Nephron progenitor cell (in vitro differentiated cells): ENCODE data around the gene RCAN2.

Experiments
- DNase-seq: peaks from one replicate; pipeline ENCODE4 v3.0.0; 2021
- H3K27ac Mint-ChIP-seq: 2 replicates; pipeline ENCODE4 v1.8.0; 2021; ENCODE audit warnings: mild to moderate bottlenecking, moderate library complexity, mixed read lengths
- H3K27me3 Mint-ChIP-seq: 2 replicates; pipeline ENCODE4 v1.8.0; 2021; ENCODE audit warnings: mild to moderate bottlenecking, low read depth, mixed read lengths; ENCODE audit not compliant: poor library complexity
- H3K36me3 Mint-ChIP-seq: 2 replicates; pipeline ENCODE4 v1.8.0; 2021; ENCODE audit warnings: low read depth, mixed read lengths
- H3K4me1 Mint-ChIP-seq: 2 replicates; pipeline ENCODE4 v1.8.0; 2021; ENCODE audit warnings: mixed read lengths
- H3K4me3 Mint-ChIP-seq: 2 replicates; pipeline ENCODE4 v1.8.0; 2021; ENCODE audit warnings: mild to moderate bottlenecking, moderate library complexity, mixed read lengths
- H3K9me3 Mint-ChIP-seq: 2 replicates; pipeline ENCODE4 v1.8.0; 2021; ENCODE audit warnings: mild to moderate bottlenecking, moderate library complexity, mixed read lengths
- TF ChIP-seq, protein P1 (sequence below): fragments of 200-600 bp; sonication (generic); IDR thresholded peaks from 2 replicates; pipeline ENCODE4 v1.5.0; 2021; ENCODE audit warnings: antibody characterized with exemption

Gene RCAN2

DNA sequence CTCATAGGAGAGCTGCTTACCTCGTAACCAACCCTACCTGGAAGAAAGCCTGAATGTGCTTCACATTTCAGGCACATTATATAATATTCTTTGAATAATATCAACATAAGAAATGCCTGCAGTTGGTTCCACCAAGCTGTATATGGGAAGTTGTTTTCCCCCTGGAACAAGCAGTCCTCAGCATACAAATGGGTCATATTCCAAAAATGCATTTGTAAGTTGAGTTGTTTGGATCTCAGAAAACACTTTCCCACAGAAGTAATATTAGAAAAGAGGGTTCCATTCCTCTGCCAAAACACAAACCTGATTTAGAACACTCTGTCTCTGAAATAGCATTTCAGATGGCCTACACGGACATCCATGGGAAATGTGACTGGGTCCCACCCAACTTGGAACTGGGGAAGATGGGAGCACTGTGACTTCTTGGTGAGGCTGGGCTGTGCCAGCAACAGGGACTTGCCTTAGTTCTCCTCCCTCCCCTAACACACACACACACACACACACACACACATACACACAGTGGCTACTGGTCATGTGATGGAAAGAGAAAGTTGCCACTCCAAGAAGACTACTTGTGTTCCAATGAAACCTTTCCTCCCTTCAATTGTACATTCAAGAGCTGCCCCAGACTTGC is 11.4 kb upstream of the RCAN2 start:
- H3K27ac Mint-ChIP-seq, result no peak overlapping the region
- TF ChIP-seq, protein P1, sequence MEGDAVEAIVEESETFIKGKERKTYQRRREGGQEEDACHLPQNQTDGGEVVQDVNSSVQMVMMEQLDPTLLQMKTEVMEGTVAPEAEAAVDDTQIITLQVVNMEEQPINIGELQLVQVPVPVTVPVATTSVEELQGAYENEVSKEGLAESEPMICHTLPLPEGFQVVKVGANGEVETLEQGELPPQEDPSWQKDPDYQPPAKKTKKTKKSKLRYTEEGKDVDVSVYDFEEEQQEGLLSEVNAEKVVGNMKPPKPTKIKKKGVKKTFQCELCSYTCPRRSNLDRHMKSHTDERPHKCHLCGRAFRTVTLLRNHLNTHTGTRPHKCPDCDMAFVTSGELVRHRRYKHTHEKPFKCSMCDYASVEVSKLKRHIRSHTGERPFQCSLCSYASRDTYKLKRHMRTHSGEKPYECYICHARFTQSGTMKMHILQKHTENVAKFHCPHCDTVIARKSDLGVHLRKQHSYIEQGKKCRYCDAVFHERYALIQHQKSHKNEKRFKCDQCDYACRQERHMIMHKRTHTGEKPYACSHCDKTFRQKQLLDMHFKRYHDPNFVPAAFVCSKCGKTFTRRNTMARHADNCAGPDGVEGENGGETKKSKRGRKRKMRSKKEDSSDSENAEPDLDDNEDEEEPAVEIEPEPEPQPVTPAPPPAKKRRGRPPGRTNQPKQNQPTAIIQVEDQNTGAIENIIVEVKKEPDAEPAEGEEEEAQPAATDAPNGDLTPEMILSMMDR, result no peak
- H3K4me3 Mint-ChIP-seq, result no peak overlapping the region
- H3K9me3 Mint-ChIP-seq, result no peaks in the 10 kb centered on the region
- H3K36me3 Mint-ChIP-seq, result no peaks in the 10 kb centered on the region
- H3K4me1 Mint-ChIP-seq, result no peaks in the 10 kb centered on the region
- no peak for DNase-seq
- peaks cover 11% of the 10 kb centered on the region for H3K27me3 Mint-ChIP-seq

GRCh38 chr6:46501136-46502089 is 10.2 kb upstream of the RCAN2 start:
- Mint-ChIP-seq H3K36me3 (no peaks in the 10 kb centered on the region), H3K9me3 (no peaks in the 10 kb centered on the region), H3K4me3 (no peak overlapping the region), H3K27me3 (peaks cover 11% of the 10 kb centered on the region), H3K27ac (no peak overlapping the region), H3K4me1 (no peaks in the 10 kb centered on the region)
- TF ChIP-seq, protein P1, result no peak
- no peak for DNase-seq

- TF ChIP-seq, protein P1, result no peak
- peaks cover 12% of the 10 kb centered on the region for H3K27me3 Mint-ChIP-seq
- no peak overlapping the region for H3K27ac Mint-ChIP-seq
- no peaks in the 10 kb centered on the region for H3K4me1 Mint-ChIP-seq
- no peaks in the 10 kb centered on the region for H3K36me3 Mint-ChIP-seq
- no peak overlapping the region for H3K4me3 Mint-ChIP-seq
- no peak for DNase-seq
- H3K9me3 Mint-ChIP-seq, result no peaks in the 10 kb centered on the region
Observed at GRCh38 chr6:46500382-46500781, 9.1 kb upstream of the RCAN2 start.

GRCh38 chr6:46491628-46492547 is 639 bp upstream of the RCAN2 start:
- Mint-ChIP-seq H3K27ac (no peak overlapping the region), H3K4me3 (peak overlapping the region; percentile 71), H3K9me3 (no peaks in the 10 kb centered on the region), H3K36me3 (no peaks in the 10 kb centered on the region), H3K4me1 (peaks cover 15% of the 10 kb centered on the region), H3K27me3 (peaks cover 67% of the 10 kb centered on the region)
- DNase-seq, result peak; percentile 57
- TF ChIP-seq, protein P1, result peak; percentile 35

DNA sequence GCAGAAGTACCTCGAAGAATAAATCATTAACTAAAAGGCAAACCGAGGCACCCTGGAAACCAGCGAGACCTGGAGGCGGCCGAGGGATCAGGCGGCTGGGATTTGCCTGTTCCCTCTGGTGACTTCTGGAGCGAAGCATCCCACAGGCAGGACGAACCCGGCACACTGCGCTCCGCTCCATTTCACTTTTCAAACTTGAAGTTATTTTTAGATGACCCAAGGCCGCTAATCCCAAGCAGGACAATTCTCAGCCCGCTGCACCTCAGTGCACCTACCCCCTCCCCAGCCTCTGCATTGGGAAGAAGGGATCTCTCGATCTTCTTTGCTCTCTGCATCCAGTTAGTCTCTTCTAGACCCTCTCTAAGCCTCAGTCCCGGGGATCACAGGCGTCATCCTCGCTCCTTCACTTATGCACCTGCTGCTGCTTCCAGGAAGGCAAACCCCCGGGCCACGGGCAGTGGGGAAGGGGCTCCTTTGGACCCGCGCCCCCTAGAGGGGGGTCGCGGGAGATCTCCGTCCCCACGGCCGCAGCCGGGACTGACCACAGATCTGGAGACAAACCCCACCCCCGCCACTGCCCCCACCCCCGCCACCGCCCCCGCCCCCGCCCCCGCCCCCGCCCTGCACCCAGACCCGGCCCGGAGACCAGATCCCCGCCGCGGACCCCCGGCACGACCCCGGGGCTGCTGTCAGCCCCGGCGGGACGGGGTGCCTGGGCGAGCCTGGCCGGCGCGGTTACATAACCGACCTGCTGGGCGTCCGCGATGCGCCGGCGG is 636 bp downstream of the RCAN2 start:
- no peaks in the 10 kb centered on the region for H3K36me3 Mint-ChIP-seq
- TF ChIP-seq, protein P1, result peak; percentile 44
- H3K4me1 Mint-ChIP-seq, result peaks cover 15% of the 10 kb centered on the region
- H3K27ac Mint-ChIP-seq, result no peak overlapping the region
- H3K27me3 Mint-ChIP-seq, result peaks cover 71% of the 10 kb centered on the region
- H3K4me3 Mint-ChIP-seq, result peak overlapping the region; percentile 84
- no peaks in the 10 kb centered on the region for H3K9me3 Mint-ChIP-seq
- DNase-seq, result peak; percentile 79
